H1 (cell line): ENCODE data around the gene TERC. TPM values are rescaled to one million over a fixed set of nuclear protein-coding genes. Genes with fewer than 3 reads are reported as not detected.

Experiments used
- CBX5 ChIP-seq: fragments of 300-800, 300-1000 bp; sonication (generic); IDR thresholded peaks from 2 replicates; pipeline ENCODE4 v1.7.1; 2016; ENCODE audit warnings: antibody characterized with exemption, low read length, low read depth
- CBX8 ChIP-seq: fragments of 300-800, 300-1000 bp; sonication (generic); IDR thresholded peaks from 2 replicates; pipeline ENCODE4 v1.7.1; 2016; ENCODE audit warnings: low read depth, low read length, borderline replicate concordance
- POLR2A ChIP-seq, 2 experiments: IDR thresholded peaks; 1 replicate in 1 of 2; 2 replicates in 1 of 2; pipeline ENCODE4 v1.6.1; 2011; ENCODE audit warnings: low read depth in 2 of 2, low read length in 2 of 2, mild to moderate bottlenecking in 2 of 2; ENCODE audit errors: control extremely low read depth in 1 of 2
- RXRA ChIP-seq: IDR thresholded peaks from 2 replicates; pipeline ENCODE4 v1.6.1; 2011; ENCODE audit warnings: low read depth, mild to moderate bottlenecking, low read length, moderate library complexity; ENCODE audit not compliant: insufficient read depth
- SAP30 ChIP-seq: fragments of 300-600 bp; sonication (generic); IDR thresholded peaks from 2 replicates; pipeline ENCODE4 v1.7.1; 2012; ENCODE audit warnings: low read length, moderate library complexity, mild to moderate bottlenecking, inconsistent platforms; ENCODE audit not compliant: insufficient read depth, insufficient replicate concordance
- TCF12 ChIP-seq: IDR thresholded peaks from 2 replicates; pipeline ENCODE4 v1.6.1; 2011; ENCODE audit warnings: low read depth, mild to moderate bottlenecking, low read length
- polyA plus RNA-seq, 7 experiments: library from polyadenylated mRNA; depleted of rRNA in 3 of 7; stranded (reverse) in 5 of 7; unstranded in 2 of 7; fragments of >200 nt in 5 of 7; fragments of 200-250 nt in 2 of 7; gene quantifications; 1 replicate in 5 of 7; 2 replicates in 1 of 7; 4 replicates in 1 of 7; pipeline versions ENCODE4 v1.2.1 to v1.2.3, GENCODE V29; 2011 to 2013; ENCODE audit warnings: missing spikeins in 2 of 7, mixed read lengths in 2 of 7
- total RNA-seq: library from RNA; stranded (reverse); fragmentation: NEBNext Ultra II Directional; extraction: Animal tissue kit (Norgen Biotek cat#: 25700); gene quantifications from 2 replicates; pipeline ENCODE4 v1.2.1, GENCODE V29; 2021
- TF ChIP-seq, protein P1 (sequence below): fragments of 300-600 bp; sonication (generic); IDR thresholded peaks from 2 replicates; pipeline ENCODE4 v1.7.1; 2012; ENCODE audit warnings: low read length, moderate library complexity, mild to moderate bottlenecking, inconsistent platforms; ENCODE audit not compliant: insufficient replicate concordance
- TF ChIP-seq, protein P2 (sequence below), 3 experiments: IDR thresholded peaks; 1 replicate in 2 of 3; 2 replicates in 1 of 3; pipeline versions ENCODE4 v1.5.1 to v1.6.1; 2011; ENCODE audit warnings: low read length in 3 of 3, mild to moderate bottlenecking in 3 of 3, inconsistent platforms in 2 of 3, low read depth in 1 of 3, moderate library complexity in 1 of 3; ENCODE audit not compliant: insufficient read depth in 1 of 3; ENCODE audit errors: control extremely low read depth in 1 of 3

Gene TERC
- total and polyA plus RNA-seq, 2 of the 8 experiments (the other 6 are each of a cell fraction or from before 2014, with no cell fraction given), result 2.3 to 17.0 TPM

DNA sequence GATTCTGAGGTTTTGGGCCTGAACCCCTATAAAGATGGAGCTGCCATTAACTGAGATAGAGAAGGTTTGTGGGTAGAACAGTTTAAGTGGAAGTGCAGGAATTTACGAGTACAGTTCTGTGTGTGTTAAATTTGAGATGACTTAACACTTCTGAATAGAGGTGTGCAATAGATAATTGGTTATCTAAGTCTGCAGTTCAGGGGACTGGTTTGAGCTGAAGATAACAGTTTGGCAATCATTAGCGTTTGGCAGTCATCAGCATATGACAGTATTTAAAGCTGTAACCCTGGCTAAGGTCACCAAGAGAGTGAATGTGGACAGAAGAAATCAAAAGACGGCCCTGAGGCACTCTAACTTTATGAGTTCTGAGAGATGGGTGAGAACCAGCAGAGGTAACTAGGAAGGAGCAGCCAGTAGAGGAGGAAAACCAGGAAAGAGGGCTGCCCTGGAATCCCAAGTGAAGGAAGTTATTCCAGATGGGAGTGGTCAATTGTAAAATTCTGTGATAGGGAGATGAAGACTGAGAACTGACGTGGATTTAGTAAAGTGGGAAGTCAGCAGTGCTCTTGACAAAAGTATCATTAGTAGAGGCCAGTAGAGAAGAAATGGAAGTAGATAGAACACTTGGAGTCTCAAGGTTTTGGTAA is 16.5 kb upstream of the TERC start (continued):
- TF ChIP-seq, protein P1, sequence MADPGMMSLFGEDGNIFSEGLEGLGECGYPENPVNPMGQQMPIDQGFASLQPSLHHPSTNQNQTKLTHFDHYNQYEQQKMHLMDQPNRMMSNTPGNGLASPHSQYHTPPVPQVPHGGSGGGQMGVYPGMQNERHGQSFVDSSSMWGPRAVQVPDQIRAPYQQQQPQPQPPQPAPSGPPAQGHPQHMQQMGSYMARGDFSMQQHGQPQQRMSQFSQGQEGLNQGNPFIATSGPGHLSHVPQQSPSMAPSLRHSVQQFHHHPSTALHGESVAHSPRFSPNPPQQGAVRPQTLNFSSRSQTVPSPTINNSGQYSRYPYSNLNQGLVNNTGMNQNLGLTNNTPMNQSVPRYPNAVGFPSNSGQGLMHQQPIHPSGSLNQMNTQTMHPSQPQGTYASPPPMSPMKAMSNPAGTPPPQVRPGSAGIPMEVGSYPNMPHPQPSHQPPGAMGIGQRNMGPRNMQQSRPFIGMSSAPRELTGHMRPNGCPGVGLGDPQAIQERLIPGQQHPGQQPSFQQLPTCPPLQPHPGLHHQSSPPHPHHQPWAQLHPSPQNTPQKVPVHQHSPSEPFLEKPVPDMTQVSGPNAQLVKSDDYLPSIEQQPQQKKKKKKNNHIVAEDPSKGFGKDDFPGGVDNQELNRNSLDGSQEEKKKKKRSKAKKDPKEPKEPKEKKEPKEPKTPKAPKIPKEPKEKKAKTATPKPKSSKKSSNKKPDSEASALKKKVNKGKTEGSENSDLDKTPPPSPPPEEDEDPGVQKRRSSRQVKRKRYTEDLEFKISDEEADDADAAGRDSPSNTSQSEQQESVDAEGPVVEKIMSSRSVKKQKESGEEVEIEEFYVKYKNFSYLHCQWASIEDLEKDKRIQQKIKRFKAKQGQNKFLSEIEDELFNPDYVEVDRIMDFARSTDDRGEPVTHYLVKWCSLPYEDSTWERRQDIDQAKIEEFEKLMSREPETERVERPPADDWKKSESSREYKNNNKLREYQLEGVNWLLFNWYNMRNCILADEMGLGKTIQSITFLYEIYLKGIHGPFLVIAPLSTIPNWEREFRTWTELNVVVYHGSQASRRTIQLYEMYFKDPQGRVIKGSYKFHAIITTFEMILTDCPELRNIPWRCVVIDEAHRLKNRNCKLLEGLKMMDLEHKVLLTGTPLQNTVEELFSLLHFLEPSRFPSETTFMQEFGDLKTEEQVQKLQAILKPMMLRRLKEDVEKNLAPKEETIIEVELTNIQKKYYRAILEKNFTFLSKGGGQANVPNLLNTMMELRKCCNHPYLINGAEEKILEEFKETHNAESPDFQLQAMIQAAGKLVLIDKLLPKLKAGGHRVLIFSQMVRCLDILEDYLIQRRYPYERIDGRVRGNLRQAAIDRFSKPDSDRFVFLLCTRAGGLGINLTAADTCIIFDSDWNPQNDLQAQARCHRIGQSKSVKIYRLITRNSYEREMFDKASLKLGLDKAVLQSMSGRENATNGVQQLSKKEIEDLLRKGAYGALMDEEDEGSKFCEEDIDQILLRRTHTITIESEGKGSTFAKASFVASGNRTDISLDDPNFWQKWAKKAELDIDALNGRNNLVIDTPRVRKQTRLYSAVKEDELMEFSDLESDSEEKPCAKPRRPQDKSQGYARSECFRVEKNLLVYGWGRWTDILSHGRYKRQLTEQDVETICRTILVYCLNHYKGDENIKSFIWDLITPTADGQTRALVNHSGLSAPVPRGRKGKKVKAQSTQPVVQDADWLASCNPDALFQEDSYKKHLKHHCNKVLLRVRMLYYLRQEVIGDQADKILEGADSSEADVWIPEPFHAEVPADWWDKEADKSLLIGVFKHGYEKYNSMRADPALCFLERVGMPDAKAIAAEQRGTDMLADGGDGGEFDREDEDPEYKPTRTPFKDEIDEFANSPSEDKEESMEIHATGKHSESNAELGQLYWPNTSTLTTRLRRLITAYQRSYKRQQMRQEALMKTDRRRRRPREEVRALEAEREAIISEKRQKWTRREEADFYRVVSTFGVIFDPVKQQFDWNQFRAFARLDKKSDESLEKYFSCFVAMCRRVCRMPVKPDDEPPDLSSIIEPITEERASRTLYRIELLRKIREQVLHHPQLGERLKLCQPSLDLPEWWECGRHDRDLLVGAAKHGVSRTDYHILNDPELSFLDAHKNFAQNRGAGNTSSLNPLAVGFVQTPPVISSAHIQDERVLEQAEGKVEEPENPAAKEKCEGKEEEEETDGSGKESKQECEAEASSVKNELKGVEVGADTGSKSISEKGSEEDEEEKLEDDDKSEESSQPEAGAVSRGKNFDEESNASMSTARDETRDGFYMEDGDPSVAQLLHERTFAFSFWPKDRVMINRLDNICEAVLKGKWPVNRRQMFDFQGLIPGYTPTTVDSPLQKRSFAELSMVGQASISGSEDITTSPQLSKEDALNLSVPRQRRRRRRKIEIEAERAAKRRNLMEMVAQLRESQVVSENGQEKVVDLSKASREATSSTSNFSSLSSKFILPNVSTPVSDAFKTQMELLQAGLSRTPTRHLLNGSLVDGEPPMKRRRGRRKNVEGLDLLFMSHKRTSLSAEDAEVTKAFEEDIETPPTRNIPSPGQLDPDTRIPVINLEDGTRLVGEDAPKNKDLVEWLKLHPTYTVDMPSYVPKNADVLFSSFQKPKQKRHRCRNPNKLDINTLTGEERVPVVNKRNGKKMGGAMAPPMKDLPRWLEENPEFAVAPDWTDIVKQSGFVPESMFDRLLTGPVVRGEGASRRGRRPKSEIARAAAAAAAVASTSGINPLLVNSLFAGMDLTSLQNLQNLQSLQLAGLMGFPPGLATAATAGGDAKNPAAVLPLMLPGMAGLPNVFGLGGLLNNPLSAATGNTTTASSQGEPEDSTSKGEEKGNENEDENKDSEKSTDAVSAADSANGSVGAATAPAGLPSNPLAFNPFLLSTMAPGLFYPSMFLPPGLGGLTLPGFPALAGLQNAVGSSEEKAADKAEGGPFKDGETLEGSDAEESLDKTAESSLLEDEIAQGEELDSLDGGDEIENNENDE, result no peak
- no peak for TF ChIP-seq RXRA
- TF ChIP-seq, protein P2, sequence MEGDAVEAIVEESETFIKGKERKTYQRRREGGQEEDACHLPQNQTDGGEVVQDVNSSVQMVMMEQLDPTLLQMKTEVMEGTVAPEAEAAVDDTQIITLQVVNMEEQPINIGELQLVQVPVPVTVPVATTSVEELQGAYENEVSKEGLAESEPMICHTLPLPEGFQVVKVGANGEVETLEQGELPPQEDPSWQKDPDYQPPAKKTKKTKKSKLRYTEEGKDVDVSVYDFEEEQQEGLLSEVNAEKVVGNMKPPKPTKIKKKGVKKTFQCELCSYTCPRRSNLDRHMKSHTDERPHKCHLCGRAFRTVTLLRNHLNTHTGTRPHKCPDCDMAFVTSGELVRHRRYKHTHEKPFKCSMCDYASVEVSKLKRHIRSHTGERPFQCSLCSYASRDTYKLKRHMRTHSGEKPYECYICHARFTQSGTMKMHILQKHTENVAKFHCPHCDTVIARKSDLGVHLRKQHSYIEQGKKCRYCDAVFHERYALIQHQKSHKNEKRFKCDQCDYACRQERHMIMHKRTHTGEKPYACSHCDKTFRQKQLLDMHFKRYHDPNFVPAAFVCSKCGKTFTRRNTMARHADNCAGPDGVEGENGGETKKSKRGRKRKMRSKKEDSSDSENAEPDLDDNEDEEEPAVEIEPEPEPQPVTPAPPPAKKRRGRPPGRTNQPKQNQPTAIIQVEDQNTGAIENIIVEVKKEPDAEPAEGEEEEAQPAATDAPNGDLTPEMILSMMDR (IDR thresholded peaks at IDR 0.05; ENCODE audit: control extremely low read depth in 1 of 3, insufficient read depth in 1 of 3, low read depth in 1 of 3, low read length in 3 of 3), result no peak
- no peak for TF ChIP-seq CBX8
- no peak for TF ChIP-seq TCF12
- no peak for TF ChIP-seq SAP30
- no peak for TF ChIP-seq CBX5
- no peak for TF ChIP-seq POLR2A (IDR thresholded peaks at IDR 0.05; ENCODE audit: control extremely low read depth in 1 of 2, low read depth in 2 of 2, low read length in 2 of 2)
